Upper lobe of left lung (tissue), 6 donors: Measurements from ENCODE around the gene XPNPEP2. TPM values are rescaled to one million over a fixed set of nuclear protein-coding genes. Genes with fewer than 3 reads are reported as not detected.

ENCODE experiments used
- ATAC-seq, 2 donors: fragments of 200-7000 bp; cut with Tn5 transposase; one replicate each; pipeline ENCODE4 v1.9.1; 2022; ENCODE audit warnings: mild to moderate bottlenecking in 2 of 2, moderate library complexity in 2 of 2; ENCODE audit not compliant: low FRiP score in 2 of 2
- DNase-seq, 2 donors: peaks; one replicate each; pipeline ENCODE4 v3.0.0-alpha.2; 2019 to 2020
- H3K27ac ChIP-seq, 4 donors: fragments of 200-600 bp; sonication (generic); one replicate each; pipeline ENCODE4 v1.5.1; 2016 to 2019
- H3K27me3 ChIP-seq, 4 donors: fragments of 200-600 bp; sonication (generic); one replicate each; pipeline ENCODE4 v1.5.1; 2017 to 2019
- H3K36me3 ChIP-seq, 4 donors: fragments of 200-600 bp; sonication (generic); one replicate each; pipeline ENCODE4 v1.5.1; 2016 to 2019
- H3K4me1 ChIP-seq, 4 donors: fragments of 200-600 bp; sonication (generic); one replicate each; pipeline ENCODE4 v1.5.1; 2018 to 2019
- H3K4me3 ChIP-seq, 4 donors: fragments of 200-600 bp; sonication (generic); one replicate each; pipeline ENCODE4 v1.5.1; 2017 to 2019; ENCODE audit warnings: mild to moderate bottlenecking in 2 of 4, moderate library complexity in 1 of 4
- H3K9me3 ChIP-seq, 4 donors: fragments of 200-600 bp; sonication (generic); one replicate each; pipeline ENCODE4 v1.5.1; 2018 to 2019
- CTCF ChIP-seq, 6 experiments: fragments of 450-650 bp in 4 of 6; fragments of 200-600 bp in 2 of 6; sonication (generic) in 2 of 6; IDR thresholded peaks; one replicate each; pipeline ENCODE4 v1.5.1; 2016 to 2019; ENCODE audit warnings: antibody characterized with exemption in 6 of 6
- EP300 ChIP-seq, 4 donors: sonication (generic); formaldehyde crosslinking; IDR thresholded peaks; one replicate each; pipeline ENCODE4 v1.5.1; 2017; ENCODE audit warnings: antibody characterized with exemption in 4 of 4, control low read depth in 2 of 4
- POLR2A ChIP-seq, 4 donors: fragments of 450-650 bp; IDR thresholded peaks; one replicate each; pipeline ENCODE4 v1.5.1; 2016 to 2017; ENCODE audit warnings: antibody characterized with exemption in 4 of 4, mild to moderate bottlenecking in 2 of 4
- POLR2AphosphoS5 ChIP-seq, 2 donors: sonication (generic); formaldehyde crosslinking; IDR thresholded peaks; one replicate each; pipeline ENCODE4 v1.5.1; 2017; ENCODE audit warnings: antibody characterized with exemption in 2 of 2
- WGBS, 2 donors: methylation state at CpG; one replicate each; pipeline ENCODE4 v1.1.5; 2017 to 2018; 5-methylcytosine and 5-hydroxymethylcytosine counted together
- total RNA-seq, 6 donors: library from RNA; depleted of rRNA in 4 of 6; stranded (reverse); fragments of >200 nt in 4 of 6; gene quantifications; one replicate each; pipeline versions ENCODE4 v1.1.0 to v1.2.1, GENCODE V29; 2016 to 2021
- donor health status: DM: no; HTN: no; CAD: no; lungs with moderate emphysema.
- donor health status: DM: no; HTN: yes; CAD: no; lungs with severe emphysema.

XPNPEP2 gene
- total RNA-seq, 6 donors from 2014 or later: 0.91 to 5.1 (median 2.5) TPM; not detected in 2

GRCh38 chrX:129783291-129783713 is 44.5 kb downstream of the XPNPEP2 start:
- Histone ChIP-seq H3K9me3 (no peaks in the 10 kb centered on the region), H3K4me1 (peaks cover 0 to 12% (median 0%) of the 10 kb centered on the region in 4 donors), H3K27ac (peak overlapping the region in 2 of 4 donors; percentile 43 to 49), H3K4me3 (peak overlapping the region in 2 of 4 donors; percentile 2 to 16), H3K27me3 (no peaks in the 10 kb centered on the region), H3K36me3 (no peaks in the 10 kb centered on the region)
- TF ChIP-seq CTCF (IDR thresholded peaks at IDR 0.05) (no peak), POLR2AphosphoS5 (IDR thresholded peaks at IDR 0.05) (no peak), POLR2A (IDR thresholded peaks at IDR 0.05) (no peak), EP300 (IDR thresholded peaks at IDR 0.05) (no peak)
- ATAC-seq: no peak
- no peak for DNase-seq
- 75 to 93% methylated on average over 2 to 11 of the region's 11 CpGs for WGBS, 2 donors

GRCh38 chrX:129784371-129784770 is 45.6 kb downstream of the XPNPEP2 start:
- Histone ChIP-seq H3K27me3 (no peaks in the 10 kb centered on the region), H3K27ac (peak overlapping the region in 1 of 4 donors; percentile 23), H3K4me1 (peaks cover 0 to 9% (median 0%) of the 10 kb centered on the region in 4 donors), H3K9me3 (no peaks in the 10 kb centered on the region), H3K4me3 (no peak overlapping the region), H3K36me3 (no peaks in the 10 kb centered on the region)
- no peak for DNase-seq
- 65 to 88% methylated on average over 5 to 7 of the region's 7 CpGs for WGBS, 2 donors
- TF ChIP-seq POLR2AphosphoS5 (IDR thresholded peaks at IDR 0.05) (no peak), POLR2A (IDR thresholded peaks at IDR 0.05) (no peak), CTCF (IDR thresholded peaks at IDR 0.05) (no peak), EP300 (IDR thresholded peaks at IDR 0.05) (no peak)
- no peak for ATAC-seq

GRCh38 chrX:129785160-129785947 is 46.6 kb downstream of the XPNPEP2 start:
- ATAC-seq: no peak
- TF ChIP-seq CTCF (IDR thresholded peaks at IDR 0.05) (no peak), POLR2A (IDR thresholded peaks at IDR 0.05) (no peak), EP300 (IDR thresholded peaks at IDR 0.05) (no peak), POLR2AphosphoS5 (IDR thresholded peaks at IDR 0.05) (no peak)
- H3K36me3 ChIP-seq: no peaks in the 10 kb centered on the region
- DNase-seq: no peak
- H3K4me1 ChIP-seq: peaks cover 0 to 9% (median 0%) of the 10 kb centered on the region in 4 donors
- peak overlapping the region in 2 of 4 donors; percentile 22 to 47 for H3K27ac ChIP-seq
- no peak overlapping the region for H3K4me3 ChIP-seq
- H3K9me3 ChIP-seq: no peaks in the 10 kb centered on the region
- 69 to 82% methylated on average over 4 to 11 of the region's 11 CpGs for WGBS, 2 donors
- no peaks in the 10 kb centered on the region for H3K27me3 ChIP-seq

GRCh38 chrX:129786210-129786651 is 47.5 kb downstream of the XPNPEP2 start:
- peak in 1 of 2 donors; percentile 38 for ATAC-seq
- Histone ChIP-seq H3K27ac (peak overlapping the region in 1 of 4 donors; percentile 47), H3K27me3 (no peaks in the 10 kb centered on the region), H3K4me3 (no peak overlapping the region), H3K4me1 (peaks cover 0 to 9% (median 0%) of the 10 kb centered on the region in 4 donors), H3K36me3 (no peaks in the 10 kb centered on the region), H3K9me3 (no peaks in the 10 kb centered on the region)
- DNase-seq: no peak
- no peak for TF ChIP-seq POLR2A (IDR thresholded peaks at IDR 0.05)
- WGBS, 2 donors: 24 to 38% methylated on average over 1 to 3 of the region's 3 CpGs

GRCh38 chrX:129787336-129788055 is 48.7 kb downstream of the XPNPEP2 start:
- Histone ChIP-seq H3K4me1 (peaks cover 0 to 9% (median 0%) of the 10 kb centered on the region in 4 donors), H3K9me3 (no peaks in the 10 kb centered on the region), H3K36me3 (no peaks in the 10 kb centered on the region), H3K4me3 (no peak overlapping the region), H3K27ac (no peak overlapping the region), H3K27me3 (no peaks in the 10 kb centered on the region)
- DNase-seq (no peak), ATAC-seq (no peak)
- WGBS, 2 donors: 81 to 100% methylated on average over 1 to 11 of the region's 11 CpGs
- TF ChIP-seq EP300 (IDR thresholded peaks at IDR 0.05) (no peak), POLR2A (IDR thresholded peaks at IDR 0.05) (no peak), CTCF (IDR thresholded peaks at IDR 0.05) (no peak), POLR2AphosphoS5 (IDR thresholded peaks at IDR 0.05) (no peak)
